TTC549 (cell line): ENCODE measurements around the gene PLIN4.
"Not testable (repeated sequence)": the region's sequence is repeated elsewhere in the genome, so short reads cannot be mapped to it uniquely, and the experiment has no call there.

Source experiments
- FAIRE-seq: peaks from 2 replicates; lab custom pipeline; 2012; peaks lifted over from hg19 to GRCh38; lab: Jason Lieb, UNC

Gene PLIN4

GRCh38 chr19:4518345-4519171, at the start of gene PLIN4:
TSS of gene PLIN4 (minus strand) at chr19:4518486. CDS start at chr19:4518272, 214 bp downstream.
- FAIRE-seq: no peak

GRCh38 chr19:4567584-4568071, 49.3 kb upstream of the PLIN4 start:
- no peak for FAIRE-seq

- FAIRE-seq: no peak
These were observed 48.2 kb upstream of the PLIN4 start for GRCh38 chr19:4566402-4567051.

GRCh38 chr19:4563562-4563961, 45.3 kb upstream of the PLIN4 start:
- FAIRE-seq: not testable (repeated sequence)

- FAIRE-seq: not testable (repeated sequence)
These were observed 43.8 kb upstream of the PLIN4 start for GRCh38 chr19:4562085-4562484.

- no peak for FAIRE-seq
These were observed 41.3 kb upstream of the PLIN4 start, which contains the start of gene SEMA6B for GRCh38 chr19:4559569-4559968. TSS of gene SEMA6B (minus strand) at chr19:4559684. CDS start at chr19:4558457, 1,227 bp downstream.

- no peak for FAIRE-seq
These were observed 40.0 kb upstream of the PLIN4 start for GRCh38 chr19:4557971-4558941.

GRCh38 chr19:4557144-4557970, 39.1 kb upstream of the PLIN4 start:
- no peak for FAIRE-seq

- FAIRE-seq: no peak
These were observed 38.4 kb upstream of the PLIN4 start for GRCh38 chr19:4556597-4557127.

- no peak for FAIRE-seq
These were observed 37.6 kb upstream of the PLIN4 start for GRCh38 chr19:4555657-4556561.

GRCh38 chr19:4554717-4555116, 36.4 kb upstream of the PLIN4 start:
- no peak for FAIRE-seq

- no peak for FAIRE-seq
These were observed 35.5 kb upstream of the PLIN4 start for GRCh38 chr19:4553775-4554174.

GRCh38 chr19:4553092-4553695, 34.9 kb upstream of the PLIN4 start:
- FAIRE-seq: no peak

- FAIRE-seq: no peak
These were observed 34.2 kb upstream of the PLIN4 start for GRCh38 chr19:4552525-4552819.

GRCh38 chr19:4550479-4551050, 32.3 kb upstream of the PLIN4 start:
- no peak for FAIRE-seq

GRCh38 chr19:4550018-4550417, 31.7 kb upstream of the PLIN4 start:
- FAIRE-seq: no peak

GRCh38 chr19:4548238-4548584, 29.9 kb upstream of the PLIN4 start:
- no peak for FAIRE-seq

GRCh38 chr19:4547303-4548237, 29.3 kb upstream of the PLIN4 start:
- FAIRE-seq: no peak
